ENCODE data around the gene LRRC10B.

- no peak for TF ChIP-seq REST (IDR thresholded peaks at IDR 0.05; ENCODE audit: insufficient read depth in 1 of 2, low read depth in 2 of 2, low read length in 2 of 2)
- no peak for TF ChIP-seq POLR2AphosphoS5 (IDR thresholded peaks at IDR 0.05; ENCODE audit: low read depth, low read length)
- TF ChIP-seq FOXP2 (optimal IDR thresholded peaks at IDR 0.05; ENCODE audit: borderline replicate concordance, extremely low read depth, extremely low read length, insufficient read depth), result peak; percentile 47
- no peak for TF ChIP-seq TAF1 (IDR thresholded peaks at IDR 0.05; ENCODE audit: borderline replicate concordance, insufficient read depth, low read length)
Observed at GRCh38 chr11:61516675-61517572, 8.4 kb downstream of the LRRC10B start.
